Measurements from ENCODE around the gene SPATA31C1.

- no peak for TF ChIP-seq CTCF (conservative IDR thresholded peaks at IDR 0.05 in 1 of 2, IDR thresholded peaks at IDR 0.05 in 1 of 2; ENCODE audit: low read depth in 1 of 2, low read length in 2 of 2)
- no peak for TF ChIP-seq EZH2 (IDR thresholded peaks at IDR 0.05; ENCODE audit: low read length, missing control alignments)
Measured at GRCh38 chr9:87887661-87888480, 29.9 kb upstream of the SPATA31C1 start.

All from fibroblast of lung (primary cell).